ENCODE results near the gene OBSCN.

DNA sequence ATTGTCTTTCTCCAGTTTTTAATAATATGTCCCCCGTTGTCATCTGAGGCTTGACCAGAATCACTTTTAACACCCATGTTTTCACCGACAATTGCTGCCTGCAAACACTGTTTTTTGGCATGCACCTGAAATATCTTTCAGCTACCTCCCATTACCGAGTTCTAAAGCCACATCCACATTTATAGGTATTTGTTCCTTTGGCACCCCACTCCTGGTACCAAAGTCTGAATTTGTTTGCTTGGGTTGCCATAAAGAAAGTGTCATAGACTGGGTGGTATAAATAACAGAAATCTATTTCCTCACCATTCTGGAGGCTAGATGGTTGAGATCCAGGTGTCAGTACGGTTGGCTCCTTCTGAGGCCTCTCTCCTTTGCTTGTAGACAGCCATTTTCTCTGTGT, 94.2 kb downstream of the OBSCN start:
- TF ChIP-seq SUZ12 (IDR thresholded peaks at IDR 0.05), result no peak
- TF ChIP-seq ELF4 (IDR thresholded peaks at IDR 0.05), result no peak
- TF ChIP-seq NFRKB (IDR thresholded peaks at IDR 0.05), result no peak
- no peak for TF ChIP-seq BHLHE40 (IDR thresholded peaks at IDR 0.05; ENCODE audit: borderline replicate concordance)
- TF ChIP-seq FOXM1 (IDR thresholded peaks at IDR 0.05; ENCODE audit: borderline replicate concordance), result no peak
- no peak for TF ChIP-seq ARNT (IDR thresholded peaks at IDR 0.05)
- TF ChIP-seq FOXA1 (IDR thresholded peaks at IDR 0.05), result no peak
- no peak for TF ChIP-seq HDGF (IDR thresholded peaks at IDR 0.05; ENCODE audit: borderline replicate concordance)
- TF ChIP-seq ZNF384 (IDR thresholded peaks at IDR 0.05), result no peak
- no peak for TF ChIP-seq L3MBTL2 (conservative IDR thresholded peaks at IDR 0.05)

All from HEK293T (cell line).